ENCODE data around the gene IER3.
A peak's percentile ranks its signal among the peaks of the same experiment; 100 is the strongest.

Gene IER3

GRCh38 chr6:30749554-30750378, 5.4 kb upstream of the IER3 start:
- DNase-seq (ENCODE audit: low read depth in 2 of 3, low spot score in 1 of 3) = no peak

GRCh38 chr6:30748851-30749540, 4.6 kb upstream of the IER3 start:
- no peak for DNase-seq (ENCODE audit: low read depth in 2 of 3, low spot score in 1 of 3)

- DNase-seq (ENCODE audit: low read depth in 2 of 3, low spot score in 1 of 3) = no peak
Measured at GRCh38 chr6:30747902-30748769, 3.8 kb upstream of the IER3 start.

DNA sequence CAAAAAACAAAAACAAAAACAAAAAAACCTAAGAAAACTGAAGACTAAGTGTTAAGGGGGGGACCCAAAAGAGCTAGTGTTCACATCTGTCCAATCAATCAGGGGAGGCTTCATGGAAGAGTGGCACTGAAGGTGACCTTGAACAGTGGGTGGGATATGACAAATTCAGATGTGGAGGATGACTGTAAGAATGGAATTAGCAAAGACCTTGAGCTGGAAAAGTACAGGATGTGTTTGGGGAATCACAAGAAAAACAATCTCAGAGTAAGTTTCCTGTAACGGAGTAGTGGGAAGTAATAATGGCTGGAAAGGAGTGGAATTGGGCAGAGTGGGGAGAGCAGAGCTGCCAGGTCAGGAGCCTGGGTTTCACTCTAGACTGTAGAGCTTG, 2.9 kb upstream of the IER3 start:
- DNase-seq (ENCODE audit: low read depth in 2 of 3, low spot score in 1 of 3) = no peak

DNA sequence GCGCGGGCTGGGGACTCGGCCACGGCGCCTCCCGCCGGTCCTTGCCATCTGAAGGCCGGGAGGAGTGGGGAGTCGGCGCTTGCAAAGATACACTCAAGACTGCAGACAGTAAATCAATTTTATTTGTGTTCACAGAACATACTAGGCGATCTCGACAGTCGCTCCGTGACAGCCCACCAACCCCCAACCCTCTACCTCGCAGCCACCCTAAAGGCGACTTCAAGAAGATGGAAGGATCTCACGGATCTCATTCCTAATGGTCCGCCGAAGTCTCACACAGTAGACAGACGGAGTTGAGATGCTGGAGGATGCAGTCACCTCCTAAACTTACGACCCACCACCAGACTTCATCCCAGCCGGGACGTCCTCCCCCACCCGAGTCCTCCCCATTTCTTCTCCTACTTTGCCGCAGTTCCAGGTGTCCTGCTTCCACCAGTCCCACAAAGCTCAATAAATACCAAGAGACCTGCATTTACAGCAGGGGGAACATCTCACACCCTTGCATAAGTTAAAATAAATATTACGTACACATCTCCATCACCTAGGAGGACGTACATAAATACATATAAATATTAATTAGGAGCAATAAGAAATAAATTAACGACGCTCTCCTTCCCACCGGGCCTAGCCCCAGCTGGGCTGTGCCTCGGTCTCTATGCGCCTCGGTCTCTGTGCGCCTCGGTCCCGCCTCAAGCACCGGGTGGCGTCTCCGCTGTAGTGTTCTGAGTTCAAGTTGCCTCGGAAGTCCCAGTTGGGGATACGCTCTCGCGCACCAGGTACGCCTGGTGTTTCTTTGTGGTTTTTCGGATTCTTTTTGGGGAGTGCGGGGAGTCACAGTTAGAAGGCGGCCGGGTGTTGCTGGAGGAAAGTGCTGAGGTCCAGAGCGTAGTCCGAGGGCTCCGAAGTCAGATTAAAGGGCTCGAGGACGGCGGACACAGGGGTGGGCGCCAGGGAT, 971 bp downstream of the IER3 start:
- peak in 1 of 3 donors; percentile 39 for DNase-seq (ENCODE audit: low read depth in 2 of 3, low spot score in 1 of 3)

- DNase-seq (ENCODE audit: low read depth in 2 of 3, low spot score in 1 of 3) = peak; percentile 95 to 97 (median 97)
Measured at GRCh38 chr6:30742316-30743098, 1.8 kb downstream of the IER3 start, which contains the start of gene FLOT1. FLOT1 (minus strand) TSS chr6:30742687; CDS start chr6:30742189, 498 bp downstream.

DNA sequence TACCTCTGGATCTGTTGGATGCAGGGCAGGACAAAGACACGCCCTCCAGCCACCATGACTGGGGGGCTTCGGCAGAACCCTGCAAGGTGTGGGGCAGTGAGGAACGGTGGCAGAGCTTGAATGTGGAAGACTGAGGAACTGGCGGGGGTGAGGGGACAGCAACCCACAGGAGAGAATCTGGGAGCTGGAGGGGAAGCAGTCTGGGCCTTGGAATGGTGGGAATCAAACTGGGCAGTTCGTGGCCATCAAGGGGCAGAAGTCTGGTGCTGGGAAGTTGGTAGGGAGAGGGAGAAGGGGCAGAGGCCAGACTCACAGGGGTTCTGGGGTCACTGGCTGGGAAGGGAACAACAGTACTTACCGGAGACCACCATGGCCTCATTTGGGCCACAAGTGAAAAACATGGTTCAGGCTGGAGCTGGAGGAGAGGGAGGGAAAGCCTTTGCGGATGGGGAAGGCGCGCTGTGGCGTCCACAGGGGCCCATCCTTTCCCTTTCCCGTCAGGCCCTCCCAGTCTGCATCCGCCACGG, 2.5 kb downstream of the IER3 start:
- peak in 1 of 3 donors; percentile 36 for DNase-seq (ENCODE audit: low read depth in 2 of 3, low spot score in 1 of 3)

GRCh38 chr6:30741063-30741779, 3.1 kb downstream of the IER3 start:
- DNase-seq (ENCODE audit: low read depth in 2 of 3, low spot score in 1 of 3) = no peak

DNA sequence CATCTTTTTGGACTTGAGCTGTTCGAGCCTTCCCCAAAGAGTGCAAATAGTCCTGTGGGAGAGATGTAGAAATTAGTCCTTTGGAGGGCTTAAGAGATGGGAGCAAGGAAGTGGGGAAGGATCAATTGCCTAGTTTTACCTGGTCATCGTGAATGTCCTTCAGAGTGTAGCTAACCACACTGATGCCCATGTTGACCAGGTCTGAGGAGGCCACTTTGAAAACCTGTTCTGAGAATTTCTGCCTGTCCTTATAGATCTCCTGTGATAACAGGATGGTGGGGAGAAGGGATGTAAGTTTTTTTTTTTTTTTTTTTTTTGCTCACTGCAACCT, 3.8 kb downstream of the IER3 start:
- DNase-seq (ENCODE audit: low read depth in 2 of 3, low spot score in 1 of 3) = no peak

GRCh38 chr6:30738532-30738931, 5.8 kb downstream of the IER3 start:
- no peak for DNase-seq (ENCODE audit: low read depth in 2 of 3, low spot score in 1 of 3)

DNA sequence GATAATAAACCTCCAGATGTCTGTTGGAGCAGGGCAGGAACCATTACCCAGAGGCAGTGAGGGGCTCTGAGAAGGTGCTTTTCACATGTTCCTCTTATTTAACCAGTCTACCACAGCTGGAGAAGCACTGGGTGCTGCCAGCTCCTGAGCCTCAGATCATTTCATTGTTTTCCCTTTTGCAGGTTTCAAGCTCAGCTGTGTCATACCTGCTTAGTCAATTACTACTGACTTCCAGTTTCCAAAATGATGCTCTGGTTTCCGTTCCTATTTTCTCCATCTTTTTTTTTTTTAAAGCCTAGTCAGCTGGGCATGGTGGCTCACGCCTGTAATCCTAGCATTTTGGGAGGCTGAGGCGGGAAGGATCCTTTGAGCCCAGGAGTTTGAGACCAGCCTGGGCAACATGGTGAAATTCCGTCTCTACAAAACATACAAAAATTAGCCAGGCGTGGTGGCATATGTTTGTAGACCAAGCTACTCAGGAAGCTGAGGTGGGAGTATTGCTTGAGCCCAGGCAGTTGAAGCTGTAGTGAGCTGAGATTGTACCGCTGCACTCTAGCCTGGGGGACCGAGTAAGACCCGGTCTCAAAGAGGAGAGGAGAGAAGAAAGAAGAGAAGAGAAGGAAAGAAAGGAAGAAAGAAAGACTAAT, 8.6 kb downstream of the IER3 start:
- no peak for DNase-seq (ENCODE audit: low read depth in 2 of 3, low spot score in 1 of 3)

DNA sequence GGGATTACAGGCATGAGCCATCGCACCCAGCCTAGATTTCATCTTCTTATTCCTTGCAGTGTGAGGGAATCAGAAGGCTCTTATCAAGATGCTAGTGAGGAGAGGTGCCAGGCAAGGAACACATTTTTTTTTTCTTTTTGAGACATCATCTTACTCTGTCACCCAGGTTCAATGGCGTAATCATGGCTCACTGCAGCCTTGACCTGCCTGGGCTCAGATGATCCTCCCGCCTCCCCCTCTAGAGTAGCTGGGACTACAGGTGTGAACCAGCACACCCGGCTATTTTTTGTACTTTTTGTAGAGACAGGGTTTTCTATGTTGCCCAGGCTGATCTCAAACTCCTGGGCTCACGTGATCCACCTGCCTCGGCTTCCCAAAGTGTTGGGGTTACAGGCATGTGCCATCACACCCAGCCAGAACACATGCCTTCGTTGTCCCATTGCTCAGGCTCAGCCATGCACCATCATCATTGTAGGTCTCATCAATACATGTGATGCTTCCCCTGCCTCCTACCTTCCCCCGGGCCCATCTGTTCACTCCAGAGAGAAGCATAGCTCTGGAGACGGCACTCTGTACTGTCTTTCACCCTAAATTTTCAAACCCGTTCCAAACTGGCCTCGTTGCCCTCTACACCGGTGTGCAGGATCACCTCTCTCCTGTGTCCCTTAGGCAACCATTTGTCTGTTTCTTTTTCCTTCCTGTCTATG, 12.0 kb downstream of the IER3 start:
- no peak for DNase-seq (ENCODE audit: low read depth in 2 of 3, low spot score in 1 of 3)

DNA sequence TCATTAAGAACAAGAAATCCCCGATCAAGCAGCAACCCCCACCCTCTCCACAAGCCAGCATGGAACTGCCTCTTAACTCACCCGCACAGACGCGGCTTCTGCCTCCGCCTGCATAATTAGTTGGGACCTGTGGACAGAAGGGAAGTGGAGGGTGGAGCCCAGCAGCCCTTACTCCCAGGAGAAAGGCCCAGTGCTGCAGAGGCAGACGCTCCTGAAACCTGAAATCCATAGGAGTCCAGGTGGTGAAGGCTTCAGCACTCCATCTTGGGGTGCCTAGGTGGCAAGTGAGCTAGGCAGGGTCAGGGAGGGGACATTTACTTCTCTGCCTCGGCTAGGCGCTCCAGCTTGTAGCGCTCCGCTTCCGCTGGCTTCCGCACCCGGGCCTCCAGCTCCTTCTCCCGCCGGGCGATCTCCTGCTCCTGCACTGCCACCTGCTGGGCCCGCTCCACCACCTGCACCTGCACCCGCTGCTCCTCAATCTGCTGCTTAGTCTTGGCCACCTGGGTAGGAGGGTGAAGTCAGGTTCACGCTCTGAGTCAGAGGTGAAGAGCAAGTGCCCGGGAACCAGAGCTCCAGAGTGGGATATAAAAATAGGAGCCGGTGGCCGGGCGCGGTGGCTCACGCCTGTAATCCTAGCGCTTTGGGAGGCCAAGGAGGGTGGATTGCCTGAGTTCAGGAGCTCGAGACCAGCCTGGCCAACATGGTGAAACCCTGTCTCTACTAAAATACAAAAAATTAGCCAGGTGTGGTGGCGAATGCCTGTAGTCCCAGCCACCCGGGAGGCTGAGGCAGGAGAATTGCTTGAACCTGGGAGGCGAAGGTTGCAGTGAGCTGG, 13.5 kb downstream of the IER3 start:
- DNase-seq (ENCODE audit: low read depth in 2 of 3, low spot score in 1 of 3) = peak; percentile 81 to 86 (median 85)

DNA sequence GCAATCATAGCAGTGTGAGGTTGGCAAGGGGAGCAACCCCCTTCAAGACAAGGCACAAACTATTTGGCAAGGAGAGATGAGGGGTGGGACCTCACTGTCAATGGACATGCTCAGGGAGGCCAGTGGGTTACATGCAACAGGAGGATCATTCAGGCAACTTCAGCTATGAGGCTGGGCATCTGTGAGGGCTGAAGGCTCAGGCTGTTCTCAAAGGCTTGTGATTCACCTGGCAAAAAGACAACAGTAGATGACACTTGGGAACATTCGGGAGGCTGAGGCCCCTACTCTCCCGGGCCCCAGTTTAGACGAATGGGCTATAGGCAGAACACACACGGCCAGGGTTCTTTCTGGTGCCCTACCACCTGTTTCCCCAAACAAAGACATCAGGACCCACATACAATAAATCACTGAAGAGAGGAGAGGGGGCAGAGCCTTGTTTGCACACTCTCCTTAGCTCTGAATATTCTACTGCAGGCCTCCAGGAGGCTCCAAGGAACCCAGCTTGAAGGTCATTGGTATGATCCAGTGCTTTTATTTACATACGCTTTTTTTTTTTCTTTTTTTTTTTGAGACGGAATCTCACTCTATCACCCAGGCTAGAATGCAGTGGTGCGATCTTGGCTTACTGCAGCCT, 16.3 kb downstream of the IER3 start:
- DNase-seq (ENCODE audit: low read depth in 2 of 3, low spot score in 1 of 3) = no peak

GRCh38 chr6:30726506-30727413, 17.6 kb downstream of the IER3 start:
- DNase-seq (ENCODE audit: low read depth in 2 of 3, low spot score in 1 of 3) = no peak

Measured in stimulated activated CD4-positive, alpha-beta T cell treated with anti-CD3 and anti-CD28 coated beads, Interleukin-12 subunit alpha, Interleukin-12 subunit beta, amount 100 ng/mL, for 48 hours (primary cell).